Measurements from ENCODE around the gene FOXQ1.

FOXQ1 gene

GRCh38 chr6:1311400-1312202 is at the start of gene FOXQ1:
Gene FOXQ1 (plus strand): TSS chr6:1312098. CDS start chr6:1312705, 607 bp downstream.
- DNase-seq, result no peak

GRCh38 chr6:1262704-1263038 is 49.2 kb upstream of the FOXQ1 start:
- DNase-seq, result no peak

- DNase-seq, result no peak
Observed at GRCh38 chr6:1263039-1263849, 48.7 kb upstream of the FOXQ1 start.

GRCh38 chr6:1263850-1264377 is 48.0 kb upstream of the FOXQ1 start:
- DNase-seq, result no peak

GRCh38 chr6:1264619-1265445 is 47.1 kb upstream of the FOXQ1 start:
- DNase-seq, result no peak

- no peak for DNase-seq
Observed at GRCh38 chr6:1266686-1267056, 45.2 kb upstream of the FOXQ1 start.

GRCh38 chr6:1267057-1267732 is 44.7 kb upstream of the FOXQ1 start:
- DNase-seq, result no peak

- DNase-seq, result no peak
Observed at GRCh38 chr6:1267790-1268762, 43.8 kb upstream of the FOXQ1 start.

- DNase-seq, result no peak
Observed at GRCh38 chr6:1271071-1271763, 40.7 kb upstream of the FOXQ1 start.

- DNase-seq, result no peak
Observed at GRCh38 chr6:1278061-1278720, 33.7 kb upstream of the FOXQ1 start.

GRCh38 chr6:1279065-1279464 is 32.8 kb upstream of the FOXQ1 start:
- DNase-seq, result no peak

GRCh38 chr6:1280666-1281300 is 31.1 kb upstream of the FOXQ1 start:
- no peak for DNase-seq

GRCh38 chr6:1281746-1282145 is 30.2 kb upstream of the FOXQ1 start:
- no peak for DNase-seq

GRCh38 chr6:1283501-1283900 is 28.4 kb upstream of the FOXQ1 start:
- no peak for DNase-seq

- DNase-seq, result no peak
Observed at GRCh38 chr6:1285556-1285955, 26.3 kb upstream of the FOXQ1 start.

GRCh38 chr6:1285956-1286355 is 25.9 kb upstream of the FOXQ1 start:
- no peak for DNase-seq

GRCh38 chr6:1287103-1287591 is 24.8 kb upstream of the FOXQ1 start:
- no peak for DNase-seq

- DNase-seq, result no peak
Observed at GRCh38 chr6:1290086-1290485, 21.8 kb upstream of the FOXQ1 start.

GRCh38 chr6:1290805-1291204 is 21.1 kb upstream of the FOXQ1 start:
- DNase-seq, result no peak
